ENCODE data around the gene HDHD5. TPM values are rescaled to one million over a fixed set of nuclear protein-coding genes. Genes with fewer than 3 reads are reported as not detected.

The HDHD5 gene
- polyA plus RNA-seq, 1 donor from 2014 or later = 91.3 TPM

DNA sequence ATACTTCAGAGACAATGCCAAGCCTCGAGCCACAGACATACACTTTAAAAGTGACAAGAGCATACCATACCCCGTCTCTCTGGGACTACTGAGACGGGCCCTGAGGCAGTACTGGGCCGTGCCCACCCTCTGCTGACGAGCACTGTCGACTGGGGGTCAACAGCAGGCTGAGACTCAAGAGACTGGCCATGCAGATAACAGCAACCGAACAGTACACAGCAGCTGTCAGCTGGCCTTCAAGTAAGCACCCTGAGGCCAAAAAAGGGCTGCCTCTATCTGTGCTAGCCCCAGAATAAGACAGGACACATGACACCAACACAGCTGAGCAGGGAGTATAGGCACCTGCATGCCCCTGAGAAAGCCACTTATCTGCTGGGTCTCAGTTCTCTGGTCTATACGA, 19.1 kb downstream of the HDHD5 start:
- Histone ChIP-seq H3F3A (ENCODE audit: insufficient read depth, low read length, poor library complexity, severe bottlenecking) (no peaks in the 10 kb centered on the region), H3K9me2 (ENCODE audit: insufficient read depth, low read length) (no peaks in the 10 kb centered on the region), H3K36me3 (ENCODE audit: insufficient read depth, low read length) (peaks cover 6% of the 10 kb centered on the region), H3K27me3 (ENCODE audit: insufficient read depth, low read depth, low read length) (no peaks in the 10 kb centered on the region), H3K9ac (ENCODE audit: low read length) (no peak overlapping the region), H2AFZ (ENCODE audit: low read depth, low read length) (no peak overlapping the region), H3K27ac (ENCODE audit: low read length) (no peak overlapping the region), H3K4me3 (ENCODE audit: low read length) (no peak overlapping the region), H3K9me3 (ENCODE audit: low read length) (no peaks in the 10 kb centered on the region), H3K79me2 (replicated peaks; ENCODE audit: insufficient read depth, low read length) (no peaks in the 10 kb centered on the region), H3K4me2 (ENCODE audit: low read length) (no peak overlapping the region), H4K20me1 (ENCODE audit: insufficient read depth) (no peaks in the 10 kb centered on the region)
- TF ChIP-seq RAD21 (conservative IDR thresholded peaks at IDR 0.05) = no peak
- no peak for TF ChIP-seq POLR2AphosphoS5 (IDR thresholded peaks at IDR 0.05)
- TF ChIP-seq TAF1 (IDR thresholded peaks at IDR 0.05; ENCODE audit: low read depth) = no peak
- TF ChIP-seq, protein P1, sequence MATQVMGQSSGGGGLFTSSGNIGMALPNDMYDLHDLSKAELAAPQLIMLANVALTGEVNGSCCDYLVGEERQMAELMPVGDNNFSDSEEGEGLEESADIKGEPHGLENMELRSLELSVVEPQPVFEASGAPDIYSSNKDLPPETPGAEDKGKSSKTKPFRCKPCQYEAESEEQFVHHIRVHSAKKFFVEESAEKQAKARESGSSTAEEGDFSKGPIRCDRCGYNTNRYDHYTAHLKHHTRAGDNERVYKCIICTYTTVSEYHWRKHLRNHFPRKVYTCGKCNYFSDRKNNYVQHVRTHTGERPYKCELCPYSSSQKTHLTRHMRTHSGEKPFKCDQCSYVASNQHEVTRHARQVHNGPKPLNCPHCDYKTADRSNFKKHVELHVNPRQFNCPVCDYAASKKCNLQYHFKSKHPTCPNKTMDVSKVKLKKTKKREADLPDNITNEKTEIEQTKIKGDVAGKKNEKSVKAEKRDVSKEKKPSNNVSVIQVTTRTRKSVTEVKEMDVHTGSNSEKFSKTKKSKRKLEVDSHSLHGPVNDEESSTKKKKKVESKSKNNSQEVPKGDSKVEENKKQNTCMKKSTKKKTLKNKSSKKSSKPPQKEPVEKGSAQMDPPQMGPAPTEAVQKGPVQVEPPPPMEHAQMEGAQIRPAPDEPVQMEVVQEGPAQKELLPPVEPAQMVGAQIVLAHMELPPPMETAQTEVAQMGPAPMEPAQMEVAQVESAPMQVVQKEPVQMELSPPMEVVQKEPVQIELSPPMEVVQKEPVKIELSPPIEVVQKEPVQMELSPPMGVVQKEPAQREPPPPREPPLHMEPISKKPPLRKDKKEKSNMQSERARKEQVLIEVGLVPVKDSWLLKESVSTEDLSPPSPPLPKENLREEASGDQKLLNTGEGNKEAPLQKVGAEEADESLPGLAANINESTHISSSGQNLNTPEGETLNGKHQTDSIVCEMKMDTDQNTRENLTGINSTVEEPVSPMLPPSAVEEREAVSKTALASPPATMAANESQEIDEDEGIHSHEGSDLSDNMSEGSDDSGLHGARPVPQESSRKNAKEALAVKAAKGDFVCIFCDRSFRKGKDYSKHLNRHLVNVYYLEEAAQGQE (IDR thresholded peaks at IDR 0.05; ENCODE audit: borderline replicate concordance) = no peak
- TF ChIP-seq SMC3 (conservative IDR thresholded peaks at IDR 0.05; ENCODE audit: poor library complexity) = no peak
- TF ChIP-seq MXI1 (conservative IDR thresholded peaks at IDR 0.05; ENCODE audit: poor library complexity, severe bottlenecking) = no peak
- TF ChIP-seq, protein P2, sequence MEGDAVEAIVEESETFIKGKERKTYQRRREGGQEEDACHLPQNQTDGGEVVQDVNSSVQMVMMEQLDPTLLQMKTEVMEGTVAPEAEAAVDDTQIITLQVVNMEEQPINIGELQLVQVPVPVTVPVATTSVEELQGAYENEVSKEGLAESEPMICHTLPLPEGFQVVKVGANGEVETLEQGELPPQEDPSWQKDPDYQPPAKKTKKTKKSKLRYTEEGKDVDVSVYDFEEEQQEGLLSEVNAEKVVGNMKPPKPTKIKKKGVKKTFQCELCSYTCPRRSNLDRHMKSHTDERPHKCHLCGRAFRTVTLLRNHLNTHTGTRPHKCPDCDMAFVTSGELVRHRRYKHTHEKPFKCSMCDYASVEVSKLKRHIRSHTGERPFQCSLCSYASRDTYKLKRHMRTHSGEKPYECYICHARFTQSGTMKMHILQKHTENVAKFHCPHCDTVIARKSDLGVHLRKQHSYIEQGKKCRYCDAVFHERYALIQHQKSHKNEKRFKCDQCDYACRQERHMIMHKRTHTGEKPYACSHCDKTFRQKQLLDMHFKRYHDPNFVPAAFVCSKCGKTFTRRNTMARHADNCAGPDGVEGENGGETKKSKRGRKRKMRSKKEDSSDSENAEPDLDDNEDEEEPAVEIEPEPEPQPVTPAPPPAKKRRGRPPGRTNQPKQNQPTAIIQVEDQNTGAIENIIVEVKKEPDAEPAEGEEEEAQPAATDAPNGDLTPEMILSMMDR (IDR thresholded peaks at IDR 0.05; ENCODE audit: poor library complexity, severe bottlenecking) = no peak
- TF ChIP-seq EP300 (conservative IDR thresholded peaks at IDR 0.05; ENCODE audit: poor library complexity, severe bottlenecking) = no peak
- TF ChIP-seq EZH2 (IDR thresholded peaks at IDR 0.05; ENCODE audit: borderline replicate concordance, insufficient read depth, low read length, poor library complexity, severe bottlenecking) = no peak

DNA sequence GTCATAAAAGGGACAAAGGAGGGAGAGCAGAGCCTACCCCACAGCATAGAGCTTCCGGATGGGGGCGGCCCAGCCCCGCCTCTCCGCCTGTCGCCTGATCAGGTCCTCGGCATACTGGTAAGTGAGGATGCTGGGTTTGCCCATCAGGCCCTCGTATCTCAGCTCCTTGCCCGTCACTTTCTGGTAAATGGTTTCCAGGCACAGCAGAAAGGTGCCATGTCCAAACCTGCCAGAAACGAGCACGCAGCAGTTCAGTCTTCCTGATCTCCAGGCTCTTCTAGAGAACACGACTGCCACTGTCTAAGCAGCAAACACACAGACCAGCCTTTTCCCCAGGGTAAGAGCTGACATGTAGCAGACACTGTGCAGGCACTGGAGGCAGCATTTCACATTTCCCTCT, 20.6 kb downstream of the HDHD5 start:
- Histone ChIP-seq H3K9ac (ENCODE audit: low read length) (no peak overlapping the region), H3K27ac (ENCODE audit: low read length) (no peak overlapping the region)

More for the DNA sequence above, 20.6 kb downstream of the HDHD5 start:
- no peaks in the 10 kb centered on the region for H3K9me3 ChIP-seq (ENCODE audit: low read length)
- H3K4me2 ChIP-seq (ENCODE audit: low read length) = no peak overlapping the region
- H2AFZ ChIP-seq (ENCODE audit: low read depth, low read length) = no peak overlapping the region
- no peaks in the 10 kb centered on the region for H3F3A ChIP-seq (ENCODE audit: insufficient read depth, low read length, poor library complexity, severe bottlenecking)
- TF ChIP-seq RAD21 (conservative IDR thresholded peaks at IDR 0.05) = no peak
- no peak for TF ChIP-seq TAF1 (IDR thresholded peaks at IDR 0.05; ENCODE audit: low read depth)
- TF ChIP-seq POLR2AphosphoS5 (IDR thresholded peaks at IDR 0.05) = no peak
- no peak for TF ChIP-seq EZH2 (IDR thresholded peaks at IDR 0.05; ENCODE audit: borderline replicate concordance, insufficient read depth, low read length, poor library complexity, severe bottlenecking)
- no peak for TF ChIP-seq MXI1 (conservative IDR thresholded peaks at IDR 0.05; ENCODE audit: poor library complexity, severe bottlenecking)
- TF ChIP-seq, protein P1 (IDR thresholded peaks at IDR 0.05; ENCODE audit: borderline replicate concordance) = no peak
- H4K20me1 ChIP-seq (ENCODE audit: insufficient read depth) = no peaks in the 10 kb centered on the region
- peaks cover 6% of the 10 kb centered on the region for H3K36me3 ChIP-seq (ENCODE audit: insufficient read depth, low read length)
- H3K4me3 ChIP-seq (ENCODE audit: low read length) = no peak overlapping the region
- no peaks in the 10 kb centered on the region for H3K27me3 ChIP-seq (ENCODE audit: insufficient read depth, low read depth, low read length)
- H3K79me2 ChIP-seq (replicated peaks; ENCODE audit: insufficient read depth, low read length) = no peaks in the 10 kb centered on the region
- no peaks in the 10 kb centered on the region for H3K9me2 ChIP-seq (ENCODE audit: insufficient read depth, low read length)

All from neural cell (in vitro differentiated cells).